DLD1 (cell line): ENCODE measurements around the gene TFAP2E.

Source experiments
- in situ Hi-C: cut with HindIII; loops from 2 replicates; pipeline ENCODE4 v1.10.0; 2017; ENCODE audit warnings: low sequenced_read_pairs

TFAP2E gene

GRCh38 chr1:35592991-35593769, 20.1 kb downstream of the TFAP2E start:
- in situ Hi-C loops = no loop called here

- in situ Hi-C loops = no loop called here
These were observed 21.1 kb downstream of the TFAP2E start for GRCh38 chr1:35594005-35594760.

- in situ Hi-C loops = no loop called here
These were observed 22.6 kb downstream of the TFAP2E start for GRCh38 chr1:35595684-35596083.

- in situ Hi-C loops = no loop called here
These were observed 24.8 kb downstream of the TFAP2E start for GRCh38 chr1:35597870-35598269.

GRCh38 chr1:35598895-35599294, 25.8 kb downstream of the TFAP2E start:
- in situ Hi-C loops = no loop called here

GRCh38 chr1:35599411-35599810, 26.3 kb downstream of the TFAP2E start:
- in situ Hi-C loops = no loop called here

GRCh38 chr1:35600593-35600992, 27.5 kb downstream of the TFAP2E start:
- in situ Hi-C loops = no loop called here

- in situ Hi-C loops = no loop called here
These were observed 30.4 kb downstream of the TFAP2E start for GRCh38 chr1:35603468-35603867.

GRCh38 chr1:35603941-35604340, 30.8 kb downstream of the TFAP2E start:
- in situ Hi-C loops = no loop called here

GRCh38 chr1:35605071-35605866, 32.2 kb downstream of the TFAP2E start:
- in situ Hi-C loops = no loop called here

- in situ Hi-C loops = no loop called here
These were observed 32.7 kb downstream of the TFAP2E start for GRCh38 chr1:35605867-35606182.

- in situ Hi-C loops = no loop called here
These were observed 38.5 kb downstream of the TFAP2E start for GRCh38 chr1:35611655-35612054.

- in situ Hi-C loops = no loop called here
These were observed 42.3 kb downstream of the TFAP2E start for GRCh38 chr1:35615440-35615839.

- in situ Hi-C loops = no loop called here
These were observed 46.4 kb downstream of the TFAP2E start for GRCh38 chr1:35619237-35620121.

- in situ Hi-C loops = no loop called here
These were observed 49.5 kb downstream of the TFAP2E start for GRCh38 chr1:35622510-35623178.

GRCh38 chr1:35623832-35624231, 50.7 kb downstream of the TFAP2E start:
- in situ Hi-C loops = no loop called here

GRCh38 chr1:35629051-35629450, 55.9 kb downstream of the TFAP2E start:
- in situ Hi-C loops = no loop called here

- in situ Hi-C loops = no loop called here
These were observed 58.3 kb downstream of the TFAP2E start for GRCh38 chr1:35631396-35631795.

- in situ Hi-C loops = no loop called here
These were observed 60.4 kb downstream of the TFAP2E start for GRCh38 chr1:35633547-35633946.

GRCh38 chr1:35637401-35637809, 64.3 kb downstream of the TFAP2E start:
- in situ Hi-C loops = no loop called here
